Activated naive CD8-positive, alpha-beta T cell treated with anti-CD3 and anti-CD28 coated beads, Interleukin-2, amount 50 U/mL, for 24 hours (primary cell): ENCODE data around the gene DDX59.
A peak's percentile ranks its signal among the peaks of the same experiment; 100 is the strongest.

Source experiments
- ATAC-seq: fragments of 150-1000 bp; cut with Tn5 transposase; one replicate; pipeline ENCODE4 v1.10.0; 2021
- DNase-seq: peaks from one replicate; pipeline ENCODE4 v3.0.0; 2021
- H3K27ac Mint-ChIP-seq: one replicate; pipeline ENCODE4 v1.8.0; 2021; ENCODE audit warnings: mild to moderate bottlenecking, mixed read lengths
- H3K27me3 Mint-ChIP-seq: one replicate; pipeline ENCODE4 v1.8.0; 2021; ENCODE audit warnings: mixed read lengths
- H3K36me3 Mint-ChIP-seq: one replicate; pipeline ENCODE4 v1.8.0; 2021; ENCODE audit warnings: low read depth, mixed read lengths
- H3K4me1 Mint-ChIP-seq: one replicate; pipeline ENCODE4 v1.8.0; 2021; ENCODE audit warnings: mixed read lengths
- H3K4me3 Mint-ChIP-seq: one replicate; pipeline ENCODE4 v1.8.0; 2021; ENCODE audit warnings: mild to moderate bottlenecking, moderate library complexity, mixed read lengths
- H3K9me3 Mint-ChIP-seq: one replicate; pipeline ENCODE4 v1.8.0; 2021; ENCODE audit warnings: mixed read lengths

DDX59 gene

DNA sequence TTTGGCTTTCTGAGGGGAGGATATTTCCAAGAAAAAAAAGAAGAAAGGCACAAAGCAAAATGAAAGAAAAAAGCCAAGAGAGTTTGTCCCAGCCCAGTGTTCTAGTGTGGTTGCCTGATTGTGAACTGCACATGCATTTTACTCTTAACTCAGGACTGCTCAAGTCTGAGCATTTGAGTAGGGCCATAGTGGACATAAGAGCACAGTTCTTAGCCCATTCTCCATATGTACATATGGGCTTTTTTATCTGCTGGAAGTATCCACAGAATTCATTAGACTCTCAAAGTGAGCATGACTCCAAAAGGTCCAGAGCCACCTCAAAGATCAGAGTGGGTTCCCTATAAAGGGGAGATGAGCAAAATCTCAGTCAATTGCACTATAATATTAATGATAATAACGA, 13.6 kb upstream of the DDX59 start:
- H3K4me3 Mint-ChIP-seq, result no peak overlapping the region
- peaks cover 11% of the 10 kb centered on the region for H3K27me3 Mint-ChIP-seq
- no peaks in the 10 kb centered on the region for H3K36me3 Mint-ChIP-seq
- no peak for DNase-seq
- ATAC-seq, result no peak
- H3K4me1 Mint-ChIP-seq, result no peaks in the 10 kb centered on the region
- no peaks in the 10 kb centered on the region for H3K9me3 Mint-ChIP-seq
- H3K27ac Mint-ChIP-seq, result no peak overlapping the region

DNA sequence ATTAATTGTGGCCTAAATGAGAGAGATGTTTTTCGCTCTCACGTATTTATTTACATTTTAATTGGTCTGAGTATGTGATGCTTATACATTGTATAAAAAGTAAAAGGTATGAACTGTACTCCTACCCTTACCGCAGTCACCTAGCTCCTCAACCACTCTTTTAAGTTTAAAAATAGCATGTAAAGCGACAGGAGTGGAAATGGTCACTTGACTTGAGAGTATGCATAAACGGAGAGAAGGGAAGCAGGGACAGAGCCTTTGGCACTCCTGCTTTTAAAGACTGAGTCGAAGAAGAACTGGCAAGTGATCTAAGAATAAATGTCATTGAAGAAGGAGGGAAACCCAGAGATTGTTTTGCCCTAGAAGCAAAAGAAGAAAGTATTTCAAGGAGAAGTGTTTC, 11.5 kb upstream of the DDX59 start:
- no peak overlapping the region for H3K27ac Mint-ChIP-seq
- H3K9me3 Mint-ChIP-seq, result no peaks in the 10 kb centered on the region

DNA sequence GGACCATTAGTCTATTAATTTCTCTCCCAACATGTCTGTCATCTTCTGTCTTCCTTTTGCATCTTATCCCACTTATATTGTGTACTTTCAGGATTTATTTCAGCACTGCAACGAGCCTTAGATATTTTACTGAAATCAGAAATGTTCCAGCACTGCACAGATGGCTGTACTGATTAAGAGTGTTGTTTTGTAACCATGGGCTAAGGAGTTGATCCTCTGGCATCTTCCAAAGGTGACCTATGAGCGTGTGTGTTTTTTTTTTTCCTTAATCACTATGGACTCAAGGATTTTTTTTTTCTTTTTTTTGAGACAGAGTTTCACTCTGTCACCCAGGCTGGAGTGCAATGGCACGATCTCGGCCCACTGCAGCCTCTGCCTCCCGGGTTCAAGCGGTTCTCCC, 7.1 kb upstream of the DDX59 start:
- no peak overlapping the region for H3K4me3 Mint-ChIP-seq
- H3K4me1 Mint-ChIP-seq, result peaks cover 9% of the 10 kb centered on the region
- DNase-seq (no peak), ATAC-seq (no peak)
- no peaks in the 10 kb centered on the region for H3K36me3 Mint-ChIP-seq
- H3K27ac Mint-ChIP-seq, result no peak overlapping the region
- H3K27me3 Mint-ChIP-seq, result no peaks in the 10 kb centered on the region
- H3K9me3 Mint-ChIP-seq, result no peaks in the 10 kb centered on the region

More for the DNA sequence above, 11.5 kb upstream of the DDX59 start:
- DNase-seq (no peak), ATAC-seq (no peak)
- H3K4me3 Mint-ChIP-seq, result no peak overlapping the region
- no peaks in the 10 kb centered on the region for H3K4me1 Mint-ChIP-seq
- no peaks in the 10 kb centered on the region for H3K27me3 Mint-ChIP-seq
- no peaks in the 10 kb centered on the region for H3K36me3 Mint-ChIP-seq

DNA sequence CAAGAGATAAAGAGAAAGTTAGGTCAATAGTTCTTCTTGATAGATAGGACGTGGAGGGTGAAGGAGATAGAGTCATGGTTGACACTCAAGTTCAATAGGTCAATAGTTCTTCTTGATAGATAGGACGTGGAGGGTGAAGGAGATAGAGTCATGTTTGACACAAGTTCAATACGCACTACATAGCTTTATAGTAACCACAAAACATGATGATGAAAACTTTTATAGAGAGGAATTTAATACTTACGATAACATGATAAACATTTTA, 5.8 kb upstream of the DDX59 start:
- Mint-ChIP-seq H3K36me3 (no peaks in the 10 kb centered on the region), H3K27me3 (no peaks in the 10 kb centered on the region), H3K4me3 (no peak overlapping the region), H3K27ac (no peak overlapping the region), H3K4me1 (peaks cover 19% of the 10 kb centered on the region), H3K9me3 (no peaks in the 10 kb centered on the region)
- no peak for ATAC-seq
- no peak for DNase-seq

DNA sequence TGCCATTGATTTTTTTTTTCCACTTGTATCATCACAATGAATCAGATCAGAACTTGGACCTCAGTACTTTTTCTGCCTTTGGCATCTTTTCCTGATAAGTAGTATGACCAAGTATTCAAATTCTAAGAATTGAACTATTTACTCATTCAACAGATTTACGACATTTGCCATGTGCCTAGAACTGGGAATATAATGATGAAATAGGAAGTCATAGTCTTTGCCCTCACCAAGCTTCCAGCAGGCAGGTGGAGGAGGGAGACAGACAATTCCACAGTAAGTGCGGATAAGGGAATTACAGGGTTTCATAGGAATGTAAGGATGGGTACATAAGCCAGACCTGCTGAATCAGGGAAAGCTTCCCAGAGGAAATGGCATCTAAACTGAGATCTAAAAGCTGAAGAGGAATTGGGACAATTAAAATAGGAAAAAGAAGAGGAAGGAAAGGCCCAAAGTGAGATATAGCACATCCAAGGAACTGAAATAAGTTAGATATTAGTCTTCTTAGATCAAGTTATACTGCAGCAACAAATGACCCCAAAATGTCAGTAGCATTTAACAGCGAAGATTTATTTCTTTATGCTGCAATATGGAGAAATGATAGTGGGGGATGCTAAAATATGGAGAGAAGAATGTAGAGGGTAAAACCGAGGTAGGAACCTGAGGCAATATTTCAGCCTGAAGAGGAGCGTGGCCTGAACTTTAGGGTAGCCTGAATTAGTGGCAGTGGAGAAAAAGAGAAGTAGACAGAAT, 5.3 kb upstream of the DDX59 start:
- ATAC-seq (no peak), DNase-seq (no peak)
- Mint-ChIP-seq H3K36me3 (no peaks in the 10 kb centered on the region), H3K27ac (no peak overlapping the region), H3K4me3 (no peak overlapping the region), H3K27me3 (no peaks in the 10 kb centered on the region), H3K4me1 (peaks cover 21% of the 10 kb centered on the region), H3K9me3 (no peaks in the 10 kb centered on the region)

DNA sequence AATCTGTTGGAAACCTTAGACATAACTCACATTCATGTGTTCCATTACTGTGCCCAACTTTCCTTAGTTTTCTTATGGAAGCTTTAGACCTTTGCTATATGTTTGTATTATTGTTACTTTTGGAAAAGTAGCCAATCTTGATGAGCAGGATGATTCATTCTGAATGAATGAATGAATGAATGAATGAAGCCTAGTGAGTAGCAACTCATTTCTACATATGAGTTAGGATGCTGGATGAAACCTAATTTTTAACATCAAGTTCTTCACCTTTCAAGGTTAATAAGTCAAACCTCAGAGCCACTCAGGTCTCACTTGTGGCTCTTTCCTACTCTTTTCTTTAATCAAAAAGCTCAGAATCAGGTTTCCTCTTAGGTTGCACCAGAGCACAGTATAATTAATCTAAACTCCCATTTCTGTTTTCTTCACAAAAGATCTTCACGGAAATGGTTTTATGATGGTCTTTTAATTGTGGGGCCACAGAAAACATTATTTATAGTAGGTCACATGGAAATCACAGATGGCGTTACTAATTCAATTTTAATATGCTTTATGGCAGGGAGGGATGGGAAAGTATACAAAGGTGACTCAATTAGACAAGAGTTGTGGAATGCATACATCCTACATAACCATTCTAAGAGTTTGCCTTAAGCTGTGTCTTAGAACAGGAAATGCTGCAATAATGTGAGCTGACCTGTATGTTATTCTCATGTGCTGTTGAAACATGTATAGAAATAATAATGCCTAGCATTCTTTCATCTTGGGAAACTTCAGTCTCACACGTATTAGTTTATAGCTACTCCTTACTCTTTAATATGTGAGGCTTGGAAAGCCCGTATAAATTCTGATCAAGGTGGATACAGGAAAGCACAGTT, 4.5 kb upstream of the DDX59 start:
- Mint-ChIP-seq H3K27me3 (no peaks in the 10 kb centered on the region), H3K9me3 (no peaks in the 10 kb centered on the region), H3K4me1 (peaks cover 21% of the 10 kb centered on the region), H3K27ac (no peak overlapping the region), H3K36me3 (no peaks in the 10 kb centered on the region), H3K4me3 (no peak overlapping the region)
- DNase-seq (no peak), ATAC-seq (no peak)

DNA sequence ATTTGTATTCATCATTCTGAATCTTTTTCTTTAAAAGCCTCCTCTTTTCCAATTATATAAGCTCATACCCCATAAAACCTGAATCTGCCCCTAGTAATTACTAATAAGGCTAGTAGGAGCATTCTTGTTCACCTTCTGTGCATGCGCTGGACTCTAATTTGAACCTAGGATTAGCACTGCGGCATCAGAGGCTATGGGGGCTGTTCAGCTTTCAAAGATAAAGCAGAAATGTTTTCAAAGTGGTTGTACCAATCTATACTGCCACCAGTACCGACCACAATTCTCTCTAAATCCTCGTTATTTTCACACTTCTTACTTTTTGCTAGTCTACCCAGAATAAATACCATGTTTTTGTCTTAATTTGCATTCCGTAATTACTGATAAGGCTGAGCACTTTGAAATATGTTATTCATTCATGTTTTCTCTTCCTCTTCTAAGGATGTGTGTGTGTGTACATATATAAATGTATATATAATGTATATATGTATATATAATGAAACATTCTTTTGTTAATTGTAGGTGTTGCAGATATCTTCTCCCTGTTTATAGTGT, 1.6 kb upstream of the DDX59 start:
- no peaks in the 10 kb centered on the region for H3K27me3 Mint-ChIP-seq
- H3K27ac Mint-ChIP-seq, result no peak overlapping the region
- no peaks in the 10 kb centered on the region for H3K36me3 Mint-ChIP-seq
- H3K4me1 Mint-ChIP-seq, result peaks cover 34% of the 10 kb centered on the region
- DNase-seq (no peak), ATAC-seq (no peak)
- no peaks in the 10 kb centered on the region for H3K9me3 Mint-ChIP-seq
- H3K4me3 Mint-ChIP-seq, result peak overlapping the region; percentile 99

DNA sequence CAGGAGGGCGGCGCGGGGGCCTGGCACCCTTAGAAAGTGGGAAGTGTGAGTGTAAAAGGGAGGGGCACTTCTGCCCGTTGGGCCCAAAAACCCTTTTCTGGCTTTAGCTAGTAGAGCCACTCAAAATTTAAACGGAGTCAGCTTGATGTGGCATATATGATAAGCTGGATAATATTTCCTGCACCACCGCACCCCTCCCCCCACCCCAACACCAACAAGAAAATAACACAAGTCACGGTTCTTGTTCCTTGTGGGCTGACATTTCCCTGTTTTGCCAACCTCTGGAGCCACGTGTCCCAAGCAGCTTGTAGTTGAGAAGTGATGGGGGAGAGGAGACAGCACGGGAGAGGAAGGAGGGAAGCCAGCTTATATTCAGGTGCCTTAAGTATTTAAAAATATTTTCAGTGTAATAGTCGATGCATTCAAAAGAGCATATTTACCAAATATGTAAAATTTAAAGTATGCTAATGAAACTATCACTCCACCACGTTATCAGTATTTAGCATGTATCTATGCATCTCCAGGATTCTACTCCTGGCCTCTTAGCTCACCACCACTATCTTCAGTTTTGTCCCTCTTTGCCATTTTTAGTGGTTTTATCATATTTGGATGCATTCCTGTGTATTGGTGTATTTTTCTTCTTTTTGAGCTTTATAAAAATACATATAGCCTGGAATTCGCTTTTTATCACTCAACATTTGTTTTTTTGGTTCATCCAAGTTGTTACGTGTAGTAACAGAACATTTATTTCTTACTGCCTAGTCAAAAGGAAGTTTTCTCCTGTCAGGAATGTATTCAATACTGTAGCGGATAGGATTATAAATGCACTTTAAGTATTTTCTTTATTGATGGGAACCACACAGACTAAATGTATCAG, 773 bp upstream of the DDX59 start:
- peak overlapping the region; percentile 98 for H3K27ac Mint-ChIP-seq
- H3K4me3 Mint-ChIP-seq, result peak overlapping the region; percentile 99
- peaks cover 43% of the 10 kb centered on the region for H3K4me1 Mint-ChIP-seq
- no peaks in the 10 kb centered on the region for H3K27me3 Mint-ChIP-seq
- ATAC-seq, result peak; percentile 2
- H3K36me3 Mint-ChIP-seq, result peaks cover 3% of the 10 kb centered on the region
- no peaks in the 10 kb centered on the region for H3K9me3 Mint-ChIP-seq
- DNase-seq, result peak; percentile 30

DNA sequence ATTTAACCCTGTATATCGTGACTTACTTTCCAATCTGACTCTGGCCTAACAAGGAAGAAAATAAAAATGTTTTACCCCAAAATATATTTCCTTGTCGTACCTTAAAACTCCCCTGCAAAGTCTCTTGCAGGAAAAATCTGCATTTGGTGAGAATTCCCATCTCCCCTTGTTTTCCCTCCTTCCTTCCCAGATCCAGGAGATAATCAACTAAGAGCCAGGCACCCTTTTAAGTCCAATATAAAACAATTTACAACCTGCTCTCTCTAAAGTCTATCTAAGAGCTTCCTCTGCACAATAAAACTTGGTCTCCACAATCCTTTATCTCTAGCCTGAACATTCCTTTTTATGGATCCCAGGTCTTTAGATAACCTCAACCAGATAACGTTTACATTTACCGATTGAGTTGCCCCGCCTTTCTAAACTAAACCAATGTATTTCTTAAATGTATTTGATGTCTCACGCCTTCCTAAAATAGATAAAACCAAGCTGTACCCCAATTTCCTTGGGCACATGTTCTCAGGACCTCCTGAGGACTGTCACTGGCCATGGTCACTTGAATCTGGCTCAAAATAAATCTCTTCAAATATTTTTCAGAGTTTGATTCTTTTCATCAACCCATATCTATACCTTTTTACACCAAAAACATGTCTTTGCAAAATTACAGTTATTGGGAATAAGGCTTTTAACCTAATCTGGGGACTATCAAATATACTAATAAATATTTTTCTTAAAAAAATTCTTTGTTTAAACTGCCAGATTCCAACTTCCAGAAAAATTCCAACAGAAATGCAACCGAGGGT, 993 bp downstream of the DDX59 start:
- peaks cover 15% of the 10 kb centered on the region for H3K36me3 Mint-ChIP-seq
- H3K27ac Mint-ChIP-seq, result peak overlapping the region; percentile 98
- H3K4me1 Mint-ChIP-seq, result peaks cover 49% of the 10 kb centered on the region
- H3K9me3 Mint-ChIP-seq, result no peaks in the 10 kb centered on the region
- ATAC-seq, result no peak
- H3K4me3 Mint-ChIP-seq, result peak overlapping the region; percentile 99
- DNase-seq, result no peak
- H3K27me3 Mint-ChIP-seq, result no peaks in the 10 kb centered on the region

DNA sequence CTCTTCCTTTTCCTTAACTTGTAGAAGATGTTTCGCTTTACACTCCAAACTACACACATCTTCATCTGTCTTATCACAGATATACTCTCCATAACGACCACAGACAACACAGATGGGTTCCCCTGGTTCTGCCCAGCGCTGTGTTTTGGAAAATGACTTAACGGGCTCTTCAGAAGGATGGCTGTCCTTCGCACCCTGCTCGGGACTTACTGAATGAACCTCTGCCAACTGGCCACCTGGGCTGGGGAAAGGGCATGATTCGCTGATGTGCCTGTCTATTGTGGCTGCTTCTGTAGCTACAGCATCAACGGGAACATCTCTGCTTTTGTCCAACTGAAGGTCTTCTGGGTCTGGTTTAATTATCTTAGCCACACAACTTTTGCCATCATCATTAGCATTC, 3.4 kb downstream of the DDX59 start:
- Mint-ChIP-seq H3K36me3 (peaks cover 28% of the 10 kb centered on the region), H3K27me3 (no peaks in the 10 kb centered on the region), H3K4me1 (peaks cover 53% of the 10 kb centered on the region), H3K27ac (no peak overlapping the region), H3K9me3 (no peaks in the 10 kb centered on the region), H3K4me3 (no peak overlapping the region)
- ATAC-seq, result no peak
- DNase-seq, result no peak

DNA sequence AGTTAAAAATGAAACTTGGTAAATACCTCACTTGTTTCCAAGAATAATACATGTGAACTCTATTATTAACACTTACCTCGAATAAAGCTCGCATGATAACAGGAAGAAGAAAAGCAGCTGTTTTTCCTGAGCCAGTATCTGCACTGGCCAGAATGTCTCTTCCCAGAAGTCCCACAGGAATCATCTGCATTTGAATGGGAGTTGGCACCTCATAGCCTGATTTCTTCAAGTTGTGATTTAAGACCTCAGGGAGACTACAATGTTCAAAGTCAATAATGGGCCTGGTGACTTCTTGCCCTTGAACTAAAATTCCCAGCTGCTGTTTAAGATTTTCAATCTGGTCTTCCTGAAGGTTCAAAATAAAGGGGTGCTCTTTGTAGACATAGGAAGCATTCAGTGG, 3.8 kb downstream of the DDX59 start:
- no peaks in the 10 kb centered on the region for H3K9me3 Mint-ChIP-seq
- H3K27ac Mint-ChIP-seq, result no peak overlapping the region
- peaks cover 48% of the 10 kb centered on the region for H3K4me1 Mint-ChIP-seq
- H3K27me3 Mint-ChIP-seq, result no peaks in the 10 kb centered on the region
- peaks cover 28% of the 10 kb centered on the region for H3K36me3 Mint-ChIP-seq
- H3K4me3 Mint-ChIP-seq, result no peak overlapping the region
- ATAC-seq, result no peak
- DNase-seq, result no peak

DNA sequence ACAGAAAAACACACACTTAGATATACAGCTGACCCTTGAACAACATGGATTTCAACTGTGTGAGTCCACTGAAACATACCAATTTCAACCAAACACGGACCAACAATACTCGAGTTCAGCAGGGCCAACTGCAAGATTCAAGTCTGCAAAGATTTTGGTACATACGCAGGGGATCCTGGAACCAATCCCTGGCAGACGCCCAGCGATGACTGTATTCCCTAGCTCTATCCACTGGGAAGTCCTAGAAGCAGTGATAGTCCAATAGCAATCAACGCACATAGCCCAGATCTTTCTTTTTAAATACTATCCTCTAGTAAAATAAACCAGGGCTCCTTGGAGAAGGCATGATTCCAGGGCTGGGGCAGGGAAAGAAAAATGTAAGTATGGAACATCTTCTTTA, 9.0 kb downstream of the DDX59 start:
- Mint-ChIP-seq H3K9me3 (no peaks in the 10 kb centered on the region), H3K36me3 (peaks cover 53% of the 10 kb centered on the region), H3K27ac (no peak overlapping the region), H3K27me3 (no peaks in the 10 kb centered on the region), H3K4me1 (peaks cover 23% of the 10 kb centered on the region), H3K4me3 (no peak overlapping the region)
- no peak for ATAC-seq
- DNase-seq, result no peak

DNA sequence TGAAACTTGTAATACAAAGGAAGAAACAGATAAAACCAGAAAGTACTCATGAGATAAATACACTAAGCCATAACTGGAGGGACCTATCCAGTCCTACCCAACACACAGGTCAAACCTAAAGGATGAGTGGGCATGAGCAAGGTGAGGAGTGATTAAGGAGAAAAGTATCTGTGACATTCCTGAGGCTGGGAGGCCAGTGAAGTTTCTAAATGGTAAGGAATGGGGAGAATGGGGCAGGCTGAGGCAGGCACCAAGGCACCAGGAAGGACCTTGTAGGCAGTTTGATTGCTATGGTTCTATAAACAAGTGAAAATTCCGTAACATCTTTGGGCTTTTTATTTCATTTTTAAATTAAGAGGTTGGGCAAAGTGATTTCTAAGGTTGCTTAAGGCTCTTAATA, 10.4 kb downstream of the DDX59 start:
- Mint-ChIP-seq H3K4me1 (peaks cover 23% of the 10 kb centered on the region), H3K36me3 (peaks cover 44% of the 10 kb centered on the region), H3K9me3 (no peaks in the 10 kb centered on the region), H3K27ac (no peak overlapping the region), H3K4me3 (no peak overlapping the region), H3K27me3 (no peaks in the 10 kb centered on the region)
- DNase-seq (no peak), ATAC-seq (no peak)
